SJCRH30 (cell line): Measurements from ENCODE around the gene ZNF750. TPM values are rescaled to one million over a fixed set of nuclear protein-coding genes. Genes with fewer than 3 reads are reported as not detected.

ENCODE experiments used
- DNase-seq, 2 experiments: peaks; one replicate each; pipeline ENCODE4 v3.0.0-alpha.2; 2015 to 2020
- H3K27ac ChIP-seq: fragments of 250-450 bp; sonication (Bioruptor Pico); 2 replicates; pipeline ENCODE4 v1.5.1; 2020; ENCODE audit warnings: mild to moderate bottlenecking, moderate library complexity
- H3K27me3 ChIP-seq: fragments of 250-450 bp; sonication (Bioruptor Pico); 2 replicates; pipeline ENCODE4 v1.5.1; 2020; ENCODE audit warnings: mild to moderate bottlenecking, moderate library complexity
- H3K36me3 ChIP-seq: fragments of 250-450 bp; sonication (Bioruptor Pico); 2 replicates; pipeline ENCODE4 v1.5.1; 2020; ENCODE audit warnings: mild to moderate bottlenecking, moderate library complexity
- H3K4me1 ChIP-seq: fragments of 250-450 bp; sonication (Bioruptor Pico); 2 replicates; pipeline ENCODE4 v1.5.1; 2020; ENCODE audit warnings: mild to moderate bottlenecking, moderate library complexity
- H3K4me3 ChIP-seq: fragments of 250-450 bp; sonication (Bioruptor Pico); 2 replicates; pipeline ENCODE4 v1.5.1; 2020; ENCODE audit warnings: mild to moderate bottlenecking, moderate library complexity
- H3K9me3 ChIP-seq: fragments of 250-450 bp; sonication (Bioruptor Pico); replicated peaks from 2 replicates; pipeline ENCODE4 v1.5.1; 2020; ENCODE audit warnings: mild to moderate bottlenecking, moderate library complexity
- total RNA-seq: library from RNA; depleted of rRNA; stranded (reverse); fragments of >200 nt; shearing (Covaris generic); gene quantifications from 2 replicates; pipeline ENCODE4 v1.2.3, GENCODE V29; 2014

Gene ZNF750
- total RNA-seq, 1 experiment from 2014 or later: not detected

- Histone ChIP-seq H3K4me3 (no peak overlapping the region), H3K27me3 (no peaks in the 10 kb centered on the region), H3K9me3 (no peaks in the 10 kb centered on the region), H3K36me3 (peaks cover 42% of the 10 kb centered on the region), H3K4me1 (peaks cover 15% of the 10 kb centered on the region), H3K27ac (no peak overlapping the region)
- DNase-seq: peak in 1 of 2 experiments; percentile 51
Measured at GRCh38 chr17:82876602-82877379, 37.0 kb upstream of the ZNF750 start.

GRCh38 chr17:82876149-82876548 is 36.3 kb upstream of the ZNF750 start:
- peaks cover 48% of the 10 kb centered on the region for H3K36me3 ChIP-seq
- no peaks in the 10 kb centered on the region for H3K9me3 ChIP-seq
- H3K27me3 ChIP-seq: no peaks in the 10 kb centered on the region
- no peak for DNase-seq
- H3K4me1 ChIP-seq: peaks cover 15% of the 10 kb centered on the region
- H3K4me3 ChIP-seq: no peak overlapping the region
- no peak overlapping the region for H3K27ac ChIP-seq

- peaks cover 15% of the 10 kb centered on the region for H3K4me1 ChIP-seq
- peaks cover 55% of the 10 kb centered on the region for H3K36me3 ChIP-seq
- no peak for DNase-seq
- H3K27ac ChIP-seq: no peak overlapping the region
- no peak overlapping the region for H3K4me3 ChIP-seq
- no peaks in the 10 kb centered on the region for H3K9me3 ChIP-seq
- no peaks in the 10 kb centered on the region for H3K27me3 ChIP-seq
Measured at GRCh38 chr17:82875407-82875856, 35.6 kb upstream of the ZNF750 start.

GRCh38 chr17:82874011-82874835 is 34.4 kb upstream of the ZNF750 start:
- Histone ChIP-seq H3K4me3 (no peak overlapping the region), H3K9me3 (no peaks in the 10 kb centered on the region), H3K36me3 (peaks cover 57% of the 10 kb centered on the region), H3K27me3 (no peaks in the 10 kb centered on the region), H3K4me1 (peaks cover 15% of the 10 kb centered on the region), H3K27ac (no peak overlapping the region)
- DNase-seq: no peak

GRCh38 chr17:82873521-82873920 is 33.7 kb upstream of the ZNF750 start:
- Histone ChIP-seq H3K27me3 (no peaks in the 10 kb centered on the region), H3K9me3 (no peaks in the 10 kb centered on the region), H3K4me3 (no peak overlapping the region), H3K36me3 (peaks cover 54% of the 10 kb centered on the region), H3K4me1 (peaks cover 15% of the 10 kb centered on the region), H3K27ac (peak overlapping the region; percentile 34)
- no peak for DNase-seq

GRCh38 chr17:82872591-82873520 is 33.0 kb upstream of the ZNF750 start:
- Histone ChIP-seq H3K27me3 (no peaks in the 10 kb centered on the region), H3K4me1 (peaks cover 16% of the 10 kb centered on the region), H3K36me3 (peaks cover 48% of the 10 kb centered on the region), H3K27ac (peak overlapping the region; percentile 34), H3K4me3 (no peak overlapping the region), H3K9me3 (no peaks in the 10 kb centered on the region)
- peak; percentile 75 to 91 for DNase-seq

DNA sequence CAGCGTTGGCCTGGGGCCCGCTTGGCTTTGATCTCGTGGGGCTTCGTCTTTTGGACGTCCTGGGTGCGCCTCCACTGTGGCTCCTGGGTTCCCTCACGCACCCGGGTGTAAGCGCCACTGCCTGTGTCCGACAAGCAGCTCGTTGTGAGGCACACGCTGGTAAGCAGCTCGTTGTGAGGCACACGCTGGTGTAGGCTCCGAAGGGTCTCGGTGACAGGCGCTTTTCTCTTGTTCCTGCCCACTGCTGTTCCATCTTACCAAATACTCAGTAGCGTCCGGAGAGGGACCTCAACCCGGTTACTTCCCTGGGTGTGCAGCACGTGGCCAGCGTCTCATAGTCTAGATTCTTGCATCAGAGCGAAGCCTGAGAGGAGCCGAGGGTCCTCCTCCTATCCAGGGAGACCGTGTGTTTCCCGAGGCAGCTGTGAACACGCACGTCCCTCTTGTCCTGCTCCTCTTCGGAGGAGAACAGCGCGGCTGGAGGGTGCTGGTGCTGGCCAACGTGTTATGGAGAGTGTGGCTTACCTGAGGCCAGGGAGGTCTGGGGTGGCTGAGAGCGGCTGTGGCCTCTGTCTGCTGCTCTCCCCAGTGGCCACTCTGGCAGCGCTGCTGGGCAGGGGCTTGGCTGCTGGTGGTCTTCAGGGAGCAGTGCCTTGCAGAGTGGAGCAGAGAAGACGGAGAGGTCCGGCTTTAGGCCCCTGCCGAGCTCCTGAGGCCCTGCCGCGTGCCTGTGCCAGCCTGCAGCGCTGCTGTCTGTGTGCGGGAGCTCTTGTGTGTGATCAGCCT is 32.1 kb upstream of the ZNF750 start:
- Histone ChIP-seq H3K9me3 (no peaks in the 10 kb centered on the region), H3K4me1 (peaks cover 25% of the 10 kb centered on the region), H3K36me3 (peaks cover 43% of the 10 kb centered on the region), H3K27ac (peak overlapping the region; percentile 34; the same call in 1 of the 2 replicates), H3K27me3 (no peaks in the 10 kb centered on the region), H3K4me3 (no peak overlapping the region)
- DNase-seq: no peak

GRCh38 chr17:82871056-82871775 is 31.4 kb upstream of the ZNF750 start:
- H3K4me1 ChIP-seq: peaks cover 31% of the 10 kb centered on the region

GRCh38 chr17:82870541-82870940 is 30.7 kb upstream of the ZNF750 start:
- no peaks in the 10 kb centered on the region for H3K9me3 ChIP-seq
- DNase-seq: no peak
- H3K27me3 ChIP-seq: no peaks in the 10 kb centered on the region
- peaks cover 38% of the 10 kb centered on the region for H3K4me1 ChIP-seq
- H3K4me3 ChIP-seq: no peak overlapping the region
- no peak overlapping the region for H3K27ac ChIP-seq
- H3K36me3 ChIP-seq: peaks cover 39% of the 10 kb centered on the region

More at GRCh38 chr17:82871056-82871775, 31.4 kb upstream of the ZNF750 start:
- H3K27me3 ChIP-seq: no peaks in the 10 kb centered on the region
- peaks cover 41% of the 10 kb centered on the region for H3K36me3 ChIP-seq
- no peak overlapping the region for H3K27ac ChIP-seq
- H3K9me3 ChIP-seq: no peaks in the 10 kb centered on the region
- DNase-seq: no peak
- H3K4me3 ChIP-seq: no peak overlapping the region

DNA sequence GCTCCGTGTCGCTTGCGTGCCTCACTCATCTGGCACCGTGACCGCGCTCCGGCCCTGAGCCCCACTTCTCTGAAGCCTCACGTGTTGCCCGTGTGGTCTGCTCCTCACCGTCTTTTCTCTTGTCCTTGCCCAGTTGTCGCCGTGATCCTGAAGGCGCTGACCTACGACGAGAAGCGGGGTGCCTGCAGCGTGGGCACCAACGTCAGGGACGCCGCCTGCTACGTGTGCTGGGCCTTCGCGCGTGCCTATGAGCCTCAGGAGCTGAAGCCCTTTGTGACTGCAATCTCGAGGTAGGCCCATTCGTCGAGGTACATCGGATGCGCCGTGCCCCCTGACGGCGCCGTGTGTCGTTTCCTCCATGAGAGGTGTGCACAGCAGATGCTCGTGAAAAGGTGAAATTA is 30.3 kb upstream of the ZNF750 start:
- peaks cover 42% of the 10 kb centered on the region for H3K4me1 ChIP-seq
- no peaks in the 10 kb centered on the region for H3K27me3 ChIP-seq
- DNase-seq: no peak
- no peaks in the 10 kb centered on the region for H3K9me3 ChIP-seq
- no peak overlapping the region for H3K27ac ChIP-seq
- no peak overlapping the region for H3K4me3 ChIP-seq
- peaks cover 37% of the 10 kb centered on the region for H3K36me3 ChIP-seq

DNA sequence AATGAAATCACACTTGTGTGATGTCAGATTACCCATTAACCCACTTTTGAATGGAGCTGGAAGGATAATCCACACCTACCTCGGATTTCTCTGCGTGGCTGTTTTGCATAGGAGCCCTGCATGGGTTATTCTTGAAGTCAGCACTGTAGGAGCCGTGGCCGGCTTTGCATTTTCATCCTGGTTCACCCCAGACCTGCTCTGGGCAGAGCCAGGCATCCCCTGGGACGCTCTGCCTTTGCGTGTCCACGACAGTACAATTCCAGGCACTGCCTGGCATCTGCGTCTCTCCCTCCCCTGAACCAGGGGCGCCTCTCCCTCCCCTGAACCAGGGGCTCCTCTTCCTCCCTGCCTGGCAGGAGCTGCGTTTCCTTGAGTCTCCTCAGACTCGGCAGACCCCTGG is 29.7 kb upstream of the ZNF750 start:
- Histone ChIP-seq H3K4me1 (peaks cover 48% of the 10 kb centered on the region), H3K27me3 (no peaks in the 10 kb centered on the region)

DNA sequence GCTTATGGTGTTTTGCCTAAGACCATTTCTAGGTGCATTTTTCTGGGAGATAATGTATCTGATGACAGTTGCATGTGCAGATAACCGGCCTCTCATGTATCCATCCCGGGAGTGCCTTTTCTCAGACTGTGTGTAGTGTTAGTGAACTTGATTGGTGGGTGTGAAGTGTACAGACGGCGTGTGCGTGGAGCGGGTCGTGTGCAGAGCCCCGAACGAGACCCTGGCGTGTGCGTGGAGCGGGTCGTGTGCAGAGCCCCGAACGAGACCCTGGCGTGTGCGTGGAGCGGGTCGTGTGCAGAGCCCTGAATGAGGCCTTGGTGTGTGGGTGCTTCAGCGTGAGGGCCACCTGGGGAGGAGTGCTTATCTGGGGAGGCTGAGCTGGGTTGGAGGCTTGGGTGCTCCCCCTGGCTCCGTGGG is 28.9 kb upstream of the ZNF750 start:
- Histone ChIP-seq H3K27ac (no peak overlapping the region), H3K36me3 (peaks cover 34% of the 10 kb centered on the region), H3K4me3 (no peak overlapping the region), H3K9me3 (no peaks in the 10 kb centered on the region), H3K27me3 (no peaks in the 10 kb centered on the region), H3K4me1 (peaks cover 56% of the 10 kb centered on the region)
- DNase-seq: no peak

More for the DNA sequence above, 29.7 kb upstream of the ZNF750 start:
- Histone ChIP-seq H3K4me3 (no peak overlapping the region), H3K9me3 (no peaks in the 10 kb centered on the region), H3K36me3 (peaks cover 37% of the 10 kb centered on the region), H3K27ac (no peak overlapping the region)
- no peak for DNase-seq

DNA sequence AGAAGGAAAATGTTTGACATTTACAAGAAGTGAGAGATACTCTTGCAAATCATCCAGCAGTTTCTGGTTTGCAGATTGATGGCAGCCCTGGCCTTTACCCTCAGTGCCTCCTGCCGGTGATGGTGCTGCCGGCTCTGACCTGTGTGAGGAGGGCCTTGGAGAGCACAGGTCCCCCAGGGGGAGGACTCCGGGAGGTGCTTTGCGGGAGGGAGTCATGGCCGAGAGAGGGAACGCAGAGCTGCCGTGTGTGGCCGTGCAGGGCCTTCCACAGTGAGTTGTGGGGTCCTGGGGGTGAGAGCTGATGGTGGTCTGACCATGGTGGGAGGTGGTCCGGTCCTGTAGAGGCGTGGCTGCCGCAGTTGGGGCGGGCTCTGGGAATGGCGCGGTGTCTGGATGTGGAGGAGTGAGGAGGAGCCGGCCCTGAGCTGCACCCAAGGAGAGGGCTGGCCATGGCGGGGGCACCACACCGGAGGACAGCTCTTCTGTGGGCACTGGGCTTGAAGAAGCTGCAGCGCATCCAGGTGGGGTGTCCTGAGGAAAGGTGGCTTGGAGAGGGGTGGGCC is 28.0 kb upstream of the ZNF750 start:
- H3K4me1 ChIP-seq: peaks cover 57% of the 10 kb centered on the region

More for the DNA sequence above, 28.0 kb upstream of the ZNF750 start:
- Histone ChIP-seq H3K36me3 (peaks cover 28% of the 10 kb centered on the region), H3K27me3 (no peaks in the 10 kb centered on the region), H3K9me3 (no peaks in the 10 kb centered on the region), H3K4me3 (no peak overlapping the region), H3K27ac (peak overlapping the region; percentile 93)
- no peak for DNase-seq
